HepG2 (cell line): ENCODE measurements around the gene DSG2. TPM values are rescaled to one million over a fixed set of nuclear protein-coding genes. Genes with fewer than 3 reads are reported as not detected.

ENCODE experiments used
- ARID2 ChIP-seq: sonication (generic); formaldehyde crosslinking; IDR thresholded peaks from 2 replicates; pipeline ENCODE4 v1.8.1; 2022; ENCODE audit warnings: mild to moderate bottlenecking, missing genetic modification reagents, borderline replicate concordance
- BCL6 ChIP-seq: IDR thresholded peaks from 2 replicates; pipeline ENCODE4 v1.6.1; 2016; ENCODE audit warnings: missing genetic modification reagents, missing compliant biosample characterization
- CHD4 ChIP-seq: fragments of 200-600 bp; sonication (generic); IDR thresholded peaks from 2 replicates; pipeline ENCODE4 v1.7.0; 2017; ENCODE audit warnings: mild to moderate bottlenecking, low read length, borderline replicate concordance
- E2F5 ChIP-seq: sonication (generic); formaldehyde crosslinking; conservative IDR thresholded peaks from 2 replicates; pipeline ENCODE4 v1.4.0; 2020; ENCODE audit warnings: missing genetic modification reagents
- GLI4 ChIP-seq: sonication (generic); formaldehyde crosslinking; IDR thresholded peaks from 2 replicates; pipeline ENCODE4 v1.5.1; 2020; ENCODE audit warnings: missing genetic modification reagents, mild to moderate bottlenecking, moderate library complexity, borderline replicate concordance
- HMGA1 ChIP-seq: sonication (generic); formaldehyde crosslinking; conservative IDR thresholded peaks from 2 replicates; pipeline ENCODE4 v1.4.0; 2020; ENCODE audit warnings: missing genetic modification reagents
- HOXA5 ChIP-seq: sonication (generic); formaldehyde crosslinking; IDR thresholded peaks from 2 replicates; pipeline ENCODE4 v1.4.0; 2020; ENCODE audit warnings: missing genetic modification reagents
- IRX3 ChIP-seq: sonication (generic); formaldehyde crosslinking; IDR thresholded peaks from 2 replicates; pipeline ENCODE4 v1.8.1; 2023; ENCODE audit warnings: mild to moderate bottlenecking, low read depth, missing genetic modification reagents, borderline replicate concordance
- KAT2B ChIP-seq: fragments of 150-350 bp; IDR thresholded peaks from 2 replicates; pipeline ENCODE4 v1.6.1; 2014; ENCODE audit warnings: low read depth, low read length, borderline replicate concordance
- MAF1 ChIP-seq: sonication (generic); formaldehyde crosslinking; IDR thresholded peaks from 2 replicates; pipeline ENCODE4 v1.5.0; 2020; ENCODE audit warnings: missing genetic modification reagents, borderline replicate concordance
- NKX3-1 ChIP-seq: sonication (generic); formaldehyde crosslinking; IDR thresholded peaks from 2 replicates; pipeline ENCODE4 v1.5.0; 2020; ENCODE audit warnings: missing genetic modification reagents
- PLRG1 ChIP-seq: fragments of 450-650 bp; conservative IDR thresholded peaks from 2 replicates; pipeline ENCODE4 v1.6.1; 2016
- REPIN1 ChIP-seq: sonication (generic); formaldehyde crosslinking; IDR thresholded peaks from 2 replicates; pipeline ENCODE4 v1.8.0; 2022; ENCODE audit warnings: missing genetic modification reagents, low read depth, mild to moderate bottlenecking, borderline replicate concordance
- RNF219 ChIP-seq: sonication (generic); formaldehyde crosslinking; IDR thresholded peaks from 2 replicates; pipeline ENCODE4 v1.5.0; 2020; ENCODE audit warnings: mild to moderate bottlenecking, missing genetic modification reagents
- RORA ChIP-seq: sonication (generic); formaldehyde crosslinking; IDR thresholded peaks from 2 replicates; pipeline ENCODE4 v1.5.0; 2020; ENCODE audit warnings: mild to moderate bottlenecking, missing genetic modification reagents, moderate library complexity
- SMAD9 ChIP-seq: sonication (generic); formaldehyde crosslinking; IDR thresholded peaks from 2 replicates; pipeline ENCODE4 v1.5.1; 2020; ENCODE audit warnings: mild to moderate bottlenecking, missing genetic modification reagents
- TSC22D2 ChIP-seq: sonication (generic); formaldehyde crosslinking; IDR thresholded peaks from 2 replicates; pipeline ENCODE4 v1.5.1; 2020; ENCODE audit warnings: missing genetic modification reagents, mild to moderate bottlenecking, borderline replicate concordance
- ZBTB14 ChIP-seq: sonication (generic); formaldehyde crosslinking; IDR thresholded peaks from 2 replicates; pipeline ENCODE4 v1.4.0; 2020; ENCODE audit warnings: missing genetic modification reagents
- ZBTB25 ChIP-seq: IDR thresholded peaks from 2 replicates; pipeline ENCODE4 v1.6.1; 2018; ENCODE audit warnings: missing genetic modification reagents
- ZBTB8A ChIP-seq: sonication (generic); formaldehyde crosslinking; IDR thresholded peaks from 2 replicates; pipeline ENCODE4 v1.4.0; 2020; ENCODE audit warnings: mild to moderate bottlenecking, low read depth, missing genetic modification reagents, borderline replicate concordance
- ZMYM3 ChIP-seq: sonication (generic); formaldehyde crosslinking; IDR thresholded peaks from 2 replicates; pipeline ENCODE4 v1.5.1; 2020; ENCODE audit warnings: mild to moderate bottlenecking, missing genetic modification reagents
- ZNF775 ChIP-seq: sonication (generic); formaldehyde crosslinking; IDR thresholded peaks from 2 replicates; pipeline ENCODE4 v1.4.0; 2020; ENCODE audit warnings: missing genetic modification reagents, mild to moderate bottlenecking, moderate library complexity, borderline replicate concordance
- ZNF777 ChIP-seq: sonication (generic); formaldehyde crosslinking; IDR thresholded peaks from 2 replicates; pipeline ENCODE4 v1.4.0; 2020; ENCODE audit warnings: missing genetic modification reagents
- ZNF850 ChIP-seq: sonication (generic); formaldehyde crosslinking; conservative IDR thresholded peaks from 2 replicates; pipeline ENCODE4 v1.9.0; 2021; ENCODE audit warnings: mild to moderate bottlenecking, missing genetic modification reagents
- polyA plus RNA-seq, 8 experiments: library from polyadenylated mRNA; depleted of rRNA in 3 of 8; stranded (reverse) in 7 of 8; unstranded in 1 of 8; fragments of >200 nt; fragmentation: Illumina TruSeq in 4 of 8; extraction: Trizol in 4 of 8; gene quantifications; 2 replicates each; pipeline versions ENCODE4 v1.2.1 to v1.2.3, GENCODE V29; 2011 to 2016; ENCODE audit warnings: low read depth in 4 of 8, missing spikeins in 1 of 8, mixed read lengths in 1 of 8; ENCODE audit not compliant: insufficient read depth in 1 of 8
- total RNA-seq, 5 experiments: library from RNA; depleted of rRNA; stranded (reverse); fragments of >200 nt; fragmentation: Illumina TruSeq; extraction: Trizol; gene quantifications; 2 replicates each; pipeline ENCODE4 v1.2.3, GENCODE V29; 2016; ENCODE audit warnings: low read depth in 1 of 5

The DSG2 gene
- total and polyA plus RNA-seq, 2 of the 13 experiments (the other 11 are each of a cell fraction or from before 2014, with no cell fraction given) = 23.3 to 66.7 TPM

GRCh38 chr18:31497836-31498573, at the start of gene DSG2 (continued):
- TF ChIP-seq ZBTB14 (CRISPR knock-in tag) (peak; percentile 63; the same call in 1 of the 2 replicates), KAT2B (no peak), E2F5 (CRISPR knock-in tag) (no peak), ZNF850 (CRISPR knock-in tag) (no peak), IRX3 (CRISPR knock-in tag) (peak; percentile 74; the same call in 1 of the 2 replicates), GLI4 (peak; percentile 54; the same call in 1 of the 2 replicates), NKX3-1 (CRISPR knock-in tag) (no peak), RNF219 (CRISPR knock-in tag) (no peak), MAF1 (CRISPR knock-in tag) (no peak), CHD4 (no peak), ZNF775 (CRISPR knock-in tag) (no peak), ZNF777 (CRISPR knock-in tag) (peak; percentile 67; the same call in 1 of the 2 replicates), HMGA1 (CRISPR knock-in tag) (no peak), RORA (CRISPR knock-in tag) (no peak), PLRG1 (no peak), BCL6 (CRISPR knock-in tag) (no peak), SMAD9 (CRISPR knock-in tag) (no peak), ZBTB8A (CRISPR knock-in tag) (no peak), ZMYM3 (no peak), REPIN1 (CRISPR knock-in tag) (no peak; the same call in 1 of the 2 replicates), ZBTB25 (CRISPR knock-in tag) (no peak), ARID2 (CRISPR knock-in tag) (no peak), TSC22D2 (CRISPR knock-in tag) (peak; percentile 63; the same call in 1 of the 2 replicates), HOXA5 (CRISPR knock-in tag) (no peak)
